Measurements from ENCODE around the gene GRK6.

The GRK6 gene

DNA sequence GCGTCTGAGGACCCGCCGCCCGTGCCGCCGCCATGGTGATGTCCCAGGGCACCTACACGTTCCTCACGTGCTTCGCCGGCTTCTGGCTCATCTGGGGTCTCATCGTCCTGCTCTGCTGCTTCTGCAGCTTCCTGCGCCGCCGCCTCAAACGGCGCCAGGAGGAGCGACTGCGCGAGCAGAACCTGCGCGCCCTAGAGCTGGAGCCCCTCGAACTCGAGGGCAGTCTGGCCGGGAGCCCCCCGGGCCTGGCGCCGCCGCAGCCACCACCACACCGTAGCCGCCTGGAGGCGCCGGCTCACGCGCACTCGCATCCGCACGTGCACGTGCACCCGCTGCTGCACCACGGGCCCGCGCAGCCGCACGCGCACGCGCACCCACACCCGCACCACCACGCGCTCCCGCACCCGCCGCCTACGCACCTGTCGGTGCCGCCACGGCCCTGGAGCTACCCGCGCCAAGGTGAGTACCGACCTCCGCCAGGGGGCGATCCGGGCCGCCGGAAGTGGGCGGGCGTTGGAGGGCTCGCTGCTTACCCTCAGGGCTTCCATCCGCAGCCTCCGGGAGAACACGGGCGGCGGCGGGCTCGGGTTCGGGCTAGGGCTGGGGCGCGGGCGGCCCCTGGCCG is 28.7 kb downstream of the GRK6 start:
- DNase-seq: peak; percentile 39 to 80

DNA sequence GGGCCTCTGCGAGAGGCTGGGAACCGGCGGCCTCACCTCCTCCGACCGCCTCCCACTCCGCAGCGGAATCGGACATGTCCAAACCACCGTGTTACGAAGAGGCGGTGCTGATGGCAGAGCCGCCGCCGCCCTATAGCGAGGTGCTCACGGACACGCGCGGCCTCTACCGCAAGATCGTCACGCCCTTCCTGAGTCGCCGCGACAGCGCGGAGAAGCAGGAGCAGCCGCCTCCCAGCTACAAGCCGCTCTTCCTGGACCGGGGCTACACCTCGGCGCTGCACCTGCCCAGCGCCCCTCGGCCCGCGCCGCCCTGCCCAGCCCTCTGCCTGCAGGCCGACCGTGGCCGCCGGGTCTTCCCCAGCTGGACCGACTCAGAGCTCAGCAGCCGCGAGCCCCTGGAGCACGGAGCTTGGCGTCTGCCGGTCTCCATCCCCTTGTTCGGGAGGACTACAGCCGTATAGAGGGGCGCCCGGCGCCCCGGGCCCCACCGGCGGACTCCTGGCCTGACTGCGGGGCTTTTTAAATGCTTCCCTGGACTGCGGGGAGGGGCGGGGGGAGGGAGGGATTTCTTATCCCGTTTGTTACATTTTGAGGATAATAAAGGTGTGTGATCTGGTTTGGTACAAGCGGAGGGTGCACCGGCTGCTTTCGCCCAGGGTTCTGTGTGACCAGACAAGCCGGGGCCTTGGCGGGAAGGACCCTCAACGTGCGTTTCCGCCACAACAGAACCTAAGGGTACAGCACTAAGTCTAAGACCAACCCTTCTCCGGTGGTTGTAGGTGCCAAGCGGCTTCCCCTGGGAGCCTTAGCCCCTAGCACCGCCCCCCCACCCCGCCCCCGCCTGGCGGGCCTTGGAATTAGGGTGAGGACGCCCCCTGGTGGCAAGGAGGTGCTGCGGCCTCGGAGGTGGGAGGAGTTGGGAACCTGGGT is 29.4 kb downstream of the GRK6 start:
- DNase-seq: peak; percentile 75 to 92

- DNase-seq: no peak
These were observed 30.1 kb downstream of the GRK6 start for GRCh38 chr5:177456591-177456964.

- DNase-seq: peak; percentile 87 to 90
These were observed 30.7 kb downstream of the GRK6 start for GRCh38 chr5:177456976-177457851.

GRCh38 chr5:177457852-177458681 is 31.6 kb downstream of the GRK6 start:
- no peak for DNase-seq

DNA sequence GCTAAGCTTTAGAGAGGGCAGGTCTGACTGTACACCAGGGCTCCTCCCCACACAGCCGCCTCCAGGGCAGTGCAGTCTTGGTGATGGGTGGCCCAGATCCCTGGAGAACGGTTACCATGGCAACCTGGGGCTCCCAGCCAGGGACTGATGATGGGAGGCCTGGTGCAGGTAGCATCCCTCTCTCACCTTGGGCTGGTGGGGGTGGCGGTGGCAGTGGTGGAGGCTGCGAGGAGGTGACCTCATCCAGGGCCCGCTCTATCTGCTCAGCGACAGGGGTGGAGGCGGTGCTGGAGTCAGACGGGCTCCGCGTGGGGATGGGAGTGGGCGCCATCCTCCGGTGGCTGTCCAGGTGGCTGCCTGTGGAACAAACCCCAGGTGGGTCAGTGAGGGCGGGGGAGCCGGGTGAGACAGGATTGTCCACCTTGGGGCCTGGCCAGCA is 32.5 kb downstream of the GRK6 start:
- DNase-seq: no peak

DNA sequence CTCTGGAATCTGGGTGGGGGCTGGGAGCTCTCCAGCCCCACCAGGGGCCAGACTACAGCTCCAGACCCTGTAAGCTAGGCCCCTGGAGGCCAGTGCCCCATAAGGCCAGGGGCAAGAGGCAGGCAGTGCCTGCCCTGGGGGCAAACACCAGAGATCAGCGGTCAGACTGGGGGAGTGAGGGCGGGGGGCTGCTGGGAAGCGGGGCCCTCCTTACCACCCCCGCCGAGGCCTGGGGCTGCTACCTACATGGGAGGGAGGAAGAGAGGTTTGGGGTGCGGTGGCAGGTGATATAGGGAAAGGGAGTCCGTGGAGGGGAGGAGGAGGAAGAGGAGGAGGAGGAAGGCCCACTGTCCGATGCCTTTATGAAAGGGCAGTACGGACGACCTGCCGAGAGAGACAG is 32.9 kb downstream of the GRK6 start:
- no peak for DNase-seq

DNA sequence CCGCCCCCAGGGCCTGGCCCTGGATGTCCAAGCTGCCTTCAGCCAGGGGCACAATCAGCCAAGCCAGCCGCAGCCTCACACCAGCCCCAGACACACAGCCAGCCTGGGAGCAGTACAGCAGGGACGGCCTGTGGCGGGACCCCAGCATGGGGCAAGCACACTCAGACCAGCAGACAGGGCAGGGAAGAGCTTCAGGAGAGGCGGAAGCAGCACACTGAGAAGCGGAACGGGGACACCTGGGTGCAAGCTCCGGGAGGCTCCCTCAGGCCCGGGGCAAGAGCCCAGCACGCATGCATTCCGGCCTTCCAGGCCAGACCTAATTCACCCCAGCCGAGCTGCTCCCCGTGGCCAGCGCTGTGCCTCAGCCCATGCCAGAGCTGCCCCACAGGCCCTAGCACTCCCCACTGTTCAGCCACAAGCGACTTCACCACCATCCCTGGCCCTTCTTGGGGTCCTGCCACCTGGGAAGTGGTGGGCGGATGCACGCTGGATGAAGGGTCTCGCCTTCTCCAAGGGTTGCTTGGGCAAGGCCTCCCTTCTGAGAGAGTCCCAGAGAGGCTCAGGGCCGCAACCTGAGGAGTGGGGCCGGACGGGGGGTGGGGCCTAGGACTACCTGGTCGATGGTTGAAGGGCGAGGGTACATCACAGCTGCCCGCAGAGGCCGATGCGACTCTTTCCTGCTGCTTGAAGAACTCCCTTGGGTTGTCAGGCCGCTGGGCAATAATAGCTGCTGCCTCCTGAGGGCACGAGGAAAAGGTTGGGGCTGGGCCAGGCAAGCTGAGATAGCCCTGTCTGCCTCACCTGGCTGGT is 33.5 kb downstream of the GRK6 start:
- DNase-seq: no peak

- no peak for DNase-seq
These were observed 35.7 kb downstream of the GRK6 start for GRCh38 chr5:177462021-177462670.

DNA sequence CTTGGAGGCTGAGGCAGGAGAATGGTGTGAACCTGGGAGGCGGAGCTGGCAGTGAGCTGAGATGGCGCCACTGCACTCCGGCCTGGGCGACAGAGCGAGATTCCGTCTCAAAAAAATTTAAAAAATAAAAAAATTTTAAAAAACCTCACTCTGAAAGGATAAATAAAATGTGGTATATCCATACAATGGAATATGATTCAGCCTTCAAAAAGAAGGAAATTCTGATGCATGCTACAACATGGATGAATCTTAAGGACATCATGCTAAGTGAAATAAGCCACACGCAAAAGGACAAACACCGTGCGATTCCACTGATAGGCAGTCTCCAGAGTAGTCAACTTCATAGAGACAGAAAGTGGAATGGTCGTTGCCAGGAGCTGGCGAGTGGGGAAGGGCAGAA is 38.6 kb downstream of the GRK6 start:
- DNase-seq: no peak

- DNase-seq: no peak
These were observed 40.4 kb downstream of the GRK6 start for GRCh38 chr5:177466861-177467260.

DNA sequence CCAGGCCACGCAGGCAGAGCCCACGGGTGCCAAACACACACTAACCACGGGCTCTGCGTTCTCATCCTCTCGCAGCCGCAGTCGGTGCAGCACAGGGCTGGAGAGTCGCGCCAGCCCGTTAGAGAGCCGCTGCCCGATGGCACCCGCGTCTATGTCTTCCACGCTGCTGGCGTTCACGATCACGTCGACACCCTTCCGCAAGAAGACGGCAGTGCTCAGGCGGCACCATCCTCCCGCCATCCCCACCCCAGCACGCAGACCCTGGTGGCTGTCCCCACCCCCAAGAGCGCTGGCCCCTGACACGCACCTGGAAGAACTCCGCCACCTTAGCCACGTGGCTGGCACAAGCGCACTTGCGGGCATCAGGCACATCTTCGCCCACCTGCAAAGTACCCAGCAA is 41.0 kb downstream of the GRK6 start:
- DNase-seq: no peak

- no peak for DNase-seq
These were observed 41.8 kb downstream of the GRK6 start for GRCh38 chr5:177468329-177468684.

DNA sequence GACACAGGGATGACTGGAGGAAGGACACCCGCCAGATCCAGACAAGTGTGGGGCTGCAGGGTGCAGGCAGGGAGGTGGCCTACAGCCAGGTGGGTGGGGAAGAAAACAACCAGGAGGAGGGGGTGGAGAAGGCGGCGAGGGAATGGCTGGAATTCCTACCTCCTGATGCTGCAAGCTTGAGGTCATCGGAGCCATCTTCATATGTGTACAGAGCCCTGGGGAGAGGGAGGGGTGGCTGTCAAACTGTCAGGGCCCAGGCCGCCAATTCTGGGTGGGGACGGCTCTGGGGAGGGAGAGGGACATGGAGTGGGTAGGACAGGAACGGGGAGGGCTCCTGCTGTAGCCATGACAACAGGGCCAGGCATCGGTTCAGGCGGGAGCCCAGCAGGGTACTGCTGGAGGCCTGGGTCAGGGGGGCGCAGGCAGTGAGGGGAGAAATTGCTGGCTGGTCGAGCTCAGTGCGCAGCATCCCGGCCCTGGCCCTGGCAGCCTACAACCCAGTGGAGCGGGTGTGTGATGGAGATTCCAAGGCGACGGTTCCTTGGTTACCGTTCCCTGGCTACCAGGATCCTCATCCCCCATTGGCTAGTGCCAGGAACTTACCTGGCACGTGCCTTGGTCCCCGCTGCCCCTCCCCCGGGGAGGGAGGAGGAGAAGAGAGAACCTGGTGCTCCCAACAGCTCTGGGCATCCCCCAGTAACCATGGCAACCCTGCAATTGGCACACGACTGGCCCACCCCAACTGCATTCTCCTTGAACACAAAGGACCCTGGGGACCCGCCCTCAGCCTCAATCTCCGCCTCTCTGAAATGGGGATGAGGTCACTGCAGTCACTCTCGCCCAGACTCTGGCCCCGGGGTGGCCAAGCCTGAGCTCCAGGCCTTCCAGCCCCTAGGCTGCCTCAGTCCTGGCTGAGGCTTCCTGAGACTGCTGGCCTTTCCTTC is 42.5 kb downstream of the GRK6 start:
- no peak for DNase-seq

GRCh38 chr5:177469750-177470525 is 43.5 kb downstream of the GRK6 start:
- no peak for DNase-seq

GRCh38 chr5:177470759-177471536 is 44.5 kb downstream of the GRK6 start:
- no peak for DNase-seq

- DNase-seq: no peak
These were observed 45.3 kb downstream of the GRK6 start for GRCh38 chr5:177471610-177472356.

Data from NCI-H446 (cell line).